LoVo (cell line): ENCODE data around the gene ETV1.
A peak's percentile ranks its signal among the peaks of the same experiment; 100 is the strongest.

Experiments
- DNase-seq: peaks from one replicate; pipeline ENCODE4 v3.0.0-alpha.2; 2016; ENCODE audit warnings: low spot score

The ETV1 gene

GRCh38 chr7:13879994-13880686 is 109.3 kb downstream of the ETV1 start:
- DNase-seq = no peak

- no peak for DNase-seq
Measured at GRCh38 chr7:13879143-13879542, 110.3 kb downstream of the ETV1 start.

- DNase-seq = no peak
Measured at GRCh38 chr7:13878154-13878553, 111.3 kb downstream of the ETV1 start.

GRCh38 chr7:13875496-13876074 is 113.9 kb downstream of the ETV1 start:
- DNase-seq = no peak

GRCh38 chr7:13874783-13875182 is 114.7 kb downstream of the ETV1 start:
- no peak for DNase-seq

- no peak for DNase-seq
Measured at GRCh38 chr7:13872709-13873108, 116.8 kb downstream of the ETV1 start.

GRCh38 chr7:13871008-13871407 is 118.5 kb downstream of the ETV1 start:
- DNase-seq = no peak

- DNase-seq = no peak
Measured at GRCh38 chr7:13860734-13861133, 128.7 kb downstream of the ETV1 start.

GRCh38 chr7:13856012-13856411 is 133.5 kb downstream of the ETV1 start:
- no peak for DNase-seq

GRCh38 chr7:13852281-13852968 is 137.0 kb downstream of the ETV1 start:
- DNase-seq = no peak

GRCh38 chr7:13851736-13852135 is 137.7 kb downstream of the ETV1 start:
- DNase-seq = no peak

GRCh38 chr7:13850185-13850752 is 139.2 kb downstream of the ETV1 start:
- DNase-seq = peak; percentile 82

GRCh38 chr7:13849163-13849892 is 140.1 kb downstream of the ETV1 start:
- no peak for DNase-seq

- DNase-seq = no peak
Measured at GRCh38 chr7:13848681-13849131, 140.8 kb downstream of the ETV1 start.

GRCh38 chr7:13846386-13846785 is 143.1 kb downstream of the ETV1 start:
- no peak for DNase-seq

GRCh38 chr7:13845601-13846000 is 143.9 kb downstream of the ETV1 start:
- DNase-seq = no peak

GRCh38 chr7:13844954-13845353 is 144.5 kb downstream of the ETV1 start:
- DNase-seq = no peak

GRCh38 chr7:13841284-13841683 is 148.2 kb downstream of the ETV1 start:
- no peak for DNase-seq
